ENCODE results near the gene PLEK2.

PLEK2 gene

GRCh38 chr14:67392800-67393199, 19.2 kb downstream of the PLEK2 start:
- Mint-ChIP-seq H3K4me1 (peaks cover 4% of the 10 kb centered on the region), H3K27me3 (no peaks in the 10 kb centered on the region), H3K4me3 (no peak overlapping the region), H3K27ac (no peak overlapping the region), H3K36me3 (no peaks in the 10 kb centered on the region), H3K9me3 (no peaks in the 10 kb centered on the region)

- Mint-ChIP-seq H3K4me3 (no peak overlapping the region), H3K9me3 (no peaks in the 10 kb centered on the region), H3K4me1 (peaks cover 4% of the 10 kb centered on the region), H3K36me3 (peaks cover 1% of the 10 kb centered on the region), H3K27me3 (no peaks in the 10 kb centered on the region), H3K27ac (no peak overlapping the region)
Measured at GRCh38 chr14:67392123-67392522, 19.8 kb downstream of the PLEK2 start.

GRCh38 chr14:67391268-67391667, 20.7 kb downstream of the PLEK2 start:
- Mint-ChIP-seq H3K4me1 (peaks cover 4% of the 10 kb centered on the region), H3K27me3 (no peaks in the 10 kb centered on the region), H3K4me3 (no peak overlapping the region), H3K9me3 (no peaks in the 10 kb centered on the region), H3K27ac (no peak overlapping the region), H3K36me3 (peaks cover 1% of the 10 kb centered on the region)

- no peaks in the 10 kb centered on the region for H3K27me3 Mint-ChIP-seq
- no peak overlapping the region for H3K4me3 Mint-ChIP-seq
- H3K9me3 Mint-ChIP-seq: no peaks in the 10 kb centered on the region
- peaks cover 5% of the 10 kb centered on the region for H3K36me3 Mint-ChIP-seq
- H3K27ac Mint-ChIP-seq: no peak overlapping the region
- peaks cover 4% of the 10 kb centered on the region for H3K4me1 Mint-ChIP-seq
Measured at GRCh38 chr14:67389811-67390534, 22.0 kb downstream of the PLEK2 start.

GRCh38 chr14:67389275-67389674, 22.7 kb downstream of the PLEK2 start:
- H3K36me3 Mint-ChIP-seq: peaks cover 10% of the 10 kb centered on the region

GRCh38 chr14:67387195-67387594, 24.8 kb downstream of the PLEK2 start:
- H3K27me3 Mint-ChIP-seq: no peaks in the 10 kb centered on the region
- H3K9me3 Mint-ChIP-seq: no peaks in the 10 kb centered on the region
- H3K36me3 Mint-ChIP-seq: peaks cover 18% of the 10 kb centered on the region
- H3K4me3 Mint-ChIP-seq: no peak overlapping the region
- no peak overlapping the region for H3K27ac Mint-ChIP-seq
- peaks cover 4% of the 10 kb centered on the region for H3K4me1 Mint-ChIP-seq

More at GRCh38 chr14:67389275-67389674, 22.7 kb downstream of the PLEK2 start:
- no peak overlapping the region for H3K27ac Mint-ChIP-seq
- H3K4me1 Mint-ChIP-seq: peaks cover 4% of the 10 kb centered on the region
- no peaks in the 10 kb centered on the region for H3K27me3 Mint-ChIP-seq
- H3K4me3 Mint-ChIP-seq: no peak overlapping the region
- no peaks in the 10 kb centered on the region for H3K9me3 Mint-ChIP-seq

- Mint-ChIP-seq H3K27ac (no peak overlapping the region), H3K9me3 (no peaks in the 10 kb centered on the region), H3K36me3 (peaks cover 18% of the 10 kb centered on the region), H3K4me1 (no peaks in the 10 kb centered on the region), H3K27me3 (no peaks in the 10 kb centered on the region), H3K4me3 (no peak overlapping the region)
Measured at GRCh38 chr14:67385618-67386017, 26.3 kb downstream of the PLEK2 start.

- no peaks in the 10 kb centered on the region for H3K4me1 Mint-ChIP-seq
- H3K27me3 Mint-ChIP-seq: no peaks in the 10 kb centered on the region
- no peak overlapping the region for H3K4me3 Mint-ChIP-seq
- H3K9me3 Mint-ChIP-seq: no peaks in the 10 kb centered on the region
- H3K36me3 Mint-ChIP-seq: peaks cover 19% of the 10 kb centered on the region
- H3K27ac Mint-ChIP-seq: no peak overlapping the region
Measured at GRCh38 chr14:67385120-67385519, 26.8 kb downstream of the PLEK2 start.

- H3K4me1 Mint-ChIP-seq: peaks cover 30% of the 10 kb centered on the region
- no peak overlapping the region for H3K27ac Mint-ChIP-seq
- no peaks in the 10 kb centered on the region for H3K9me3 Mint-ChIP-seq
- H3K4me3 Mint-ChIP-seq: no peak overlapping the region
- H3K27me3 Mint-ChIP-seq: no peaks in the 10 kb centered on the region
- H3K36me3 Mint-ChIP-seq: peaks cover 29% of the 10 kb centered on the region
Measured at GRCh38 chr14:67377916-67378315, 34.0 kb downstream of the PLEK2 start.

GRCh38 chr14:67373347-67373746, 38.6 kb downstream of the PLEK2 start:
- H3K27me3 Mint-ChIP-seq: no peaks in the 10 kb centered on the region
- H3K4me1 Mint-ChIP-seq: peaks cover 62% of the 10 kb centered on the region
- no peaks in the 10 kb centered on the region for H3K9me3 Mint-ChIP-seq
- peaks cover 25% of the 10 kb centered on the region for H3K36me3 Mint-ChIP-seq
- H3K4me3 Mint-ChIP-seq: peak overlapping the region; percentile 41
- peak overlapping the region; percentile 90 for H3K27ac Mint-ChIP-seq

- H3K4me3 Mint-ChIP-seq: peak overlapping the region; percentile 41
- H3K27ac Mint-ChIP-seq: peak overlapping the region; percentile 90
- peaks cover 66% of the 10 kb centered on the region for H3K4me1 Mint-ChIP-seq
- H3K36me3 Mint-ChIP-seq: peaks cover 26% of the 10 kb centered on the region
- no peaks in the 10 kb centered on the region for H3K27me3 Mint-ChIP-seq
- H3K9me3 Mint-ChIP-seq: no peaks in the 10 kb centered on the region
Measured at GRCh38 chr14:67372833-67373232, 39.1 kb downstream of the PLEK2 start.

- no peaks in the 10 kb centered on the region for H3K27me3 Mint-ChIP-seq
- H3K4me1 Mint-ChIP-seq: peaks cover 67% of the 10 kb centered on the region
- peaks cover 23% of the 10 kb centered on the region for H3K36me3 Mint-ChIP-seq
- H3K4me3 Mint-ChIP-seq: no peak overlapping the region
- H3K27ac Mint-ChIP-seq: no peak overlapping the region
- H3K9me3 Mint-ChIP-seq: no peaks in the 10 kb centered on the region
Measured at GRCh38 chr14:67371247-67372148, 40.5 kb downstream of the PLEK2 start.

GRCh38 chr14:67370830-67371229, 41.1 kb downstream of the PLEK2 start:
- Mint-ChIP-seq H3K4me3 (peak overlapping the region; percentile 33), H3K36me3 (peaks cover 25% of the 10 kb centered on the region), H3K27me3 (no peaks in the 10 kb centered on the region), H3K9me3 (no peaks in the 10 kb centered on the region), H3K4me1 (peaks cover 71% of the 10 kb centered on the region), H3K27ac (peak overlapping the region; percentile 35)

- H3K27me3 Mint-ChIP-seq: no peaks in the 10 kb centered on the region
- H3K27ac Mint-ChIP-seq: no peak overlapping the region
- H3K4me1 Mint-ChIP-seq: peaks cover 81% of the 10 kb centered on the region
- no peak overlapping the region for H3K4me3 Mint-ChIP-seq
- peaks cover 25% of the 10 kb centered on the region for H3K36me3 Mint-ChIP-seq
- no peaks in the 10 kb centered on the region for H3K9me3 Mint-ChIP-seq
Measured at GRCh38 chr14:67365476-67365875, 46.5 kb downstream of the PLEK2 start.

- H3K27me3 Mint-ChIP-seq: no peaks in the 10 kb centered on the region
- peaks cover 15% of the 10 kb centered on the region for H3K36me3 Mint-ChIP-seq
- H3K9me3 Mint-ChIP-seq: no peaks in the 10 kb centered on the region
- H3K4me1 Mint-ChIP-seq: peaks cover 74% of the 10 kb centered on the region
- H3K4me3 Mint-ChIP-seq: peak overlapping the region; percentile 99
- H3K27ac Mint-ChIP-seq: peak overlapping the region; percentile 100
Measured at GRCh38 chr14:67360470-67361206, 51.3 kb downstream of the PLEK2 start.

All from activated naive CD4-positive, alpha-beta T cell treated with anti-CD3 and anti-CD28 coated beads, Interleukin-2, amount 50 U/mL, for 24 hours (primary cell).